ENCODE measurements around the gene CACNA1C.
A peak's percentile ranks its signal among the peaks of the same experiment; 100 is the strongest.

Gene CACNA1C

DNA sequence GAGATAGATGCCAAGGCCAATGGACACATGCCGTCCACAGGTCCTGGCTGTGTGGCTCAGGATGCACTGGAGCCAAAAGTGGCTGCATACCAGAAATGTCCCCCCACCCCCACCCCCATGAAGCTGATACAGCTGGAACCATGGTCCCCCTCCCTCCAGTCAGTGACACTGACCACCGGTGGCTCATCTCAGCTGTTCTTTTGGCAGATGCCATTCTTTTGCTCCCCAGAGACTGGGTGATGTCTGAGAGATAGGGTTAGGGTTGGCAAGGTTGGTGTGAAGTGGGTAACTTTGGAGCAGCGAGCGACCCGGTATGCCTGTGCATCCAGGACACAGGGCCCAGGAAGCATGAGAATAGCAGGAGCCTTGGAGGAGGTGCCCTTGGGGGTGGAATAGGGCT lies 285.6 kb downstream of the CACNA1C start:
- no peak overlapping the region for H3K4me3 ChIP-seq (ENCODE audit: low read depth, low read length)
- TF ChIP-seq, protein P1, sequence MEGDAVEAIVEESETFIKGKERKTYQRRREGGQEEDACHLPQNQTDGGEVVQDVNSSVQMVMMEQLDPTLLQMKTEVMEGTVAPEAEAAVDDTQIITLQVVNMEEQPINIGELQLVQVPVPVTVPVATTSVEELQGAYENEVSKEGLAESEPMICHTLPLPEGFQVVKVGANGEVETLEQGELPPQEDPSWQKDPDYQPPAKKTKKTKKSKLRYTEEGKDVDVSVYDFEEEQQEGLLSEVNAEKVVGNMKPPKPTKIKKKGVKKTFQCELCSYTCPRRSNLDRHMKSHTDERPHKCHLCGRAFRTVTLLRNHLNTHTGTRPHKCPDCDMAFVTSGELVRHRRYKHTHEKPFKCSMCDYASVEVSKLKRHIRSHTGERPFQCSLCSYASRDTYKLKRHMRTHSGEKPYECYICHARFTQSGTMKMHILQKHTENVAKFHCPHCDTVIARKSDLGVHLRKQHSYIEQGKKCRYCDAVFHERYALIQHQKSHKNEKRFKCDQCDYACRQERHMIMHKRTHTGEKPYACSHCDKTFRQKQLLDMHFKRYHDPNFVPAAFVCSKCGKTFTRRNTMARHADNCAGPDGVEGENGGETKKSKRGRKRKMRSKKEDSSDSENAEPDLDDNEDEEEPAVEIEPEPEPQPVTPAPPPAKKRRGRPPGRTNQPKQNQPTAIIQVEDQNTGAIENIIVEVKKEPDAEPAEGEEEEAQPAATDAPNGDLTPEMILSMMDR (IDR thresholded peaks at IDR 0.05; ENCODE audit: low read depth, low read length) = no peak
- TF ChIP-seq MYC (IDR thresholded peaks at IDR 0.05; ENCODE audit: low read depth, low read length) = no peak
- TF ChIP-seq, protein P2, sequence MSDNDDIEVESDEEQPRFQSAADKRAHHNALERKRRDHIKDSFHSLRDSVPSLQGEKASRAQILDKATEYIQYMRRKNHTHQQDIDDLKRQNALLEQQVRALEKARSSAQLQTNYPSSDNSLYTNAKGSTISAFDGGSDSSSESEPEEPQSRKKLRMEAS (IDR thresholded peaks at IDR 0.05; ENCODE audit: low read depth, low read length) = no peak
- TF ChIP-seq POLR2A (IDR thresholded peaks at IDR 0.05; ENCODE audit: extremely low read depth, insufficient read length) = no peak
- no peak for DNase-seq (ENCODE audit: low read depth)

DNA sequence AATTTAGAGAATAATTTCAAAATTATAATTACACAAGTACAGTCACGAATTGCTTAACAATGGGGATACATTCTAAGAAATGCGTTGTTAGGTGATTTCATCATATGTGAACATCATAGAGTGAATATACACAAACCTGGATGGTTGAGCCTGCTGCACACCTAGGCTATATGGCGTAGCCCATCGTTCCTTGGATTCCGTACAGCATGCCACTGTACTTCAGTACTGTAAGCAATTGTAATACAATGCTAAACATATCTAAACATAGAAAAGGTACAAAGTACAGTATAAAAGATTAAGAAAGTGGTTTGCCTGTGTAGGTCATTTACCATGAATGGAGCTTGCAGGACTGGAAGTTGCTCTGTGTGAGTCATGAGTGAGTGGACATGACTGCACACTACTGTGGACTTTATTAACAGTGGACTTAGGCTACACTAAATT lies 286.2 kb downstream of the CACNA1C start:
- no peak overlapping the region for H3K4me3 ChIP-seq (ENCODE audit: low read depth, low read length)
- TF ChIP-seq, protein P1 (IDR thresholded peaks at IDR 0.05; ENCODE audit: low read depth, low read length) = no peak
- TF ChIP-seq POLR2A (IDR thresholded peaks at IDR 0.05; ENCODE audit: extremely low read depth, insufficient read length) (no peak), MYC (IDR thresholded peaks at IDR 0.05; ENCODE audit: low read depth, low read length) (no peak)
- TF ChIP-seq, protein P2 (IDR thresholded peaks at IDR 0.05; ENCODE audit: low read depth, low read length) = no peak
- no peak for DNase-seq (ENCODE audit: low read depth)

DNA sequence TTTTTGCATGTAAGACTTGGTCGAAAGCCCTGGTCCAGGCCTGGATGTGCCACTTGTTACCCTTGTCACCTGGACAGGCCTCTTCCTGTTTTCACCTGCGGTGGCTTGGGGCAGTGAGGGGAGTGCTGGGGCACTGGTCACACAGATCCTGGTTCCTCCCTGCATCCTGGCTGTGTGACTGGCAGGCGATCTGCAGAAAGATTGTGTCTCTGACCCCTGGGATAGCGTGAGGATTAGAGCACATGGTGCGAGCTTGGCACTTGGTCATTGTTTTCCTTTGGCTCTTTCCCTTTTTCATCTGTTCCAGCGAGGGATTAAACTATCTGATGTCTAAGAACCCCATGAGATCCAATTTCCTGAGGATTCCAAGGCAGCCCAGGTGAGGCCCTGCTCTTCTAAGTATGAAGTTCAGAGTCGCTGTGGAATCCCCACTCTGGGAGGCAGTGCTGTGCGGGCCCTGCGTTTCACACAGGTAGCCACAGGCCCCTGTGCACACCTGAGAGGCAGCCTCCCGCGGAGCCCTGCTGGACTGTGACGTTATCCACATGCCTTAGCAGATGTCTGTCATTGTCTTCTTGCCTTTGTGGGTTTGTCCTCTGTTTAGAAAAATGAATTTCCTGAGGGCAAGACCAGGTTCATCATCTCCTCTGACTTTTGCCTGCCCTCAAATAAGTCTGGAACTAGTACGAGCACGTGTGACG lies 288.4 kb downstream of the CACNA1C start:
- no peak for TF ChIP-seq POLR2A (IDR thresholded peaks at IDR 0.05; ENCODE audit: extremely low read depth, insufficient read length)
- TF ChIP-seq, protein P2 (IDR thresholded peaks at IDR 0.05; ENCODE audit: low read depth, low read length) = peak; percentile 32; the same call in 1 of the 2 replicates
- DNase-seq (ENCODE audit: low read depth) = no peak

DNA sequence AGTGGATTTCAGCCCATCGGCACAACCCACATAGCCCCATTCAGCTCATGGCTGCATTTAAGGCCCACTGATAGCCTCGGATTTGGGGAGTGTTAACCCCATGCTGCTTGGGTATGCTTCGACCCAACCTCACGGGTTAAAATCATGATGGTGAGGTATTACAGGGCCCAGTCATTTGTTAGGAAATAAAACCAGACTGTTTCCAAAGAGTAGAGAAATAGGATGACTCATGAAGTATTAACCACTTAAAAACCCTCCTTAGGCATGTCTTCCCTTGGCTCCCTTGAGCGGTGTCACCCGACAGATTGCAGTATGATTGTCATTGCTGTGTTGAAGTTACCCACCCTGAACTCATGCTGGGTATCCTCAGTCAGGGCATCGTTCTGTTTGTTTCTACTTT lies 289.1 kb downstream of the CACNA1C start:
- peak; percentile 93 for DNase-seq (ENCODE audit: low read depth)
- TF ChIP-seq MYC (IDR thresholded peaks at IDR 0.05; ENCODE audit: low read depth, low read length) (peak; percentile 41; the same call in 1 of the 2 replicates), POLR2A (IDR thresholded peaks at IDR 0.05; ENCODE audit: extremely low read depth, insufficient read length) (no peak)
- TF ChIP-seq, protein P1 (IDR thresholded peaks at IDR 0.05; ENCODE audit: low read depth, low read length) = no peak
- TF ChIP-seq, protein P2 (IDR thresholded peaks at IDR 0.05; ENCODE audit: low read depth, low read length) = no peak
- H3K4me3 ChIP-seq (ENCODE audit: low read depth, low read length) = no peak overlapping the region

More for the DNA sequence above, 288.4 kb downstream of the CACNA1C start:
- H3K4me3 ChIP-seq (ENCODE audit: low read depth, low read length) = no peak overlapping the region

DNA sequence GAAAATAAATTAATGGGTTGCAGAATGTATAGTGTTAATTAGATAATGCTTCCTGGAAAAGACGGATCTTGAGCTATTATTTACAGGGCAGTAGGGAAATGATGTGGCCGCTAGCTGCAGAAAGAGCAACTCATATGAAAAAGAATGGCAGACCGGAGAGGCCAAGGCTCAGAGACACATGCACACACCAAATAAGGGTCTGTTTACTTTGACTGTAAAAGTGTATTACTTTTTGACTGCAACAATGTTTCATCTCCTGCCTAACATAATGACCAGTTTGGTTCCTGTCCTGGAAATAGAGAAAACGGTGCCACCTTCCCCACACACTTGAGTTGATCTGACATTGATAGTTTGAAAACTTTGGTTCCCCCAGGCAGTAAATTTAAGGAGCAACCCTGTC lies 290.9 kb downstream of the CACNA1C start:
- TF ChIP-seq, protein P2 (IDR thresholded peaks at IDR 0.05; ENCODE audit: low read depth, low read length) = no peak
- TF ChIP-seq POLR2A (IDR thresholded peaks at IDR 0.05; ENCODE audit: extremely low read depth, insufficient read length) (no peak), MYC (IDR thresholded peaks at IDR 0.05; ENCODE audit: low read depth, low read length) (no peak)
- TF ChIP-seq, protein P1 (IDR thresholded peaks at IDR 0.05; ENCODE audit: low read depth, low read length) = no peak
- H3K4me3 ChIP-seq (ENCODE audit: low read depth, low read length) = no peak overlapping the region
- no peak for DNase-seq (ENCODE audit: low read depth)

DNA sequence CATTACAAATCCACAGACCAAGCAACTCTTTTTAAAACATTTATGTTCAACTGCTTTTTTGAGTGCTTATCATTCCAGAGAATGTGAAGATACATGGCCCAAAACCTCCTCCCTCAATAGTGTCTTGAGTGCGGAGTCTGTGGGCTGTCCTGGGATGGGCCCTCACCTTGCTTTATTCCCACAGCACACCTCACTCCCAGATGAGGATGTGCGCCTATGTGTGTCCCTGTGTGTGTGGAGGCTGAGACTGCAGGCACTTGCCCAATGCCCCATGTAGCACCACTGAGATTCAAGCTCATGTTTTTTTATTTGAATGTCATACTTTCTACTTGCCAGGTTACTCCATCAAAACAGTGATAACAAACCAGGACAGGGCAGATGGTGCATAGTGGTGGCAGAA lies 291.7 kb downstream of the CACNA1C start:
- DNase-seq (ENCODE audit: low read depth) = no peak
- no peak overlapping the region for H3K4me3 ChIP-seq (ENCODE audit: low read depth, low read length)
- TF ChIP-seq MYC (IDR thresholded peaks at IDR 0.05; ENCODE audit: low read depth, low read length) (no peak), POLR2A (IDR thresholded peaks at IDR 0.05; ENCODE audit: extremely low read depth, insufficient read length) (no peak)
- TF ChIP-seq, protein P2 (IDR thresholded peaks at IDR 0.05; ENCODE audit: low read depth, low read length) = no peak
- TF ChIP-seq, protein P1 (IDR thresholded peaks at IDR 0.05; ENCODE audit: low read depth, low read length) = no peak
